H1 (cell line): ENCODE measurements around the gene PVR.

ENCODE experiments used
- CHD2 ChIP-seq: IDR thresholded peaks from 2 replicates; pipeline ENCODE4 v1.6.1; 2012; ENCODE audit warnings: low read length, improper control_type of control experiment
- CTCF ChIP-seq, 3 experiments: IDR thresholded peaks; 1 replicate in 2 of 3; 2 replicates in 1 of 3; pipeline versions ENCODE4 v1.5.1 to v1.6.1; 2011; ENCODE audit warnings: low read length in 3 of 3, mild to moderate bottlenecking in 3 of 3, inconsistent platforms in 2 of 3, low read depth in 1 of 3, moderate library complexity in 1 of 3; ENCODE audit not compliant: insufficient read depth in 1 of 3; ENCODE audit errors: control extremely low read depth in 1 of 3
- EP300 ChIP-seq, 2 experiments: IDR thresholded peaks; 1 replicate in 1 of 2; 2 replicates in 1 of 2; pipeline ENCODE4 v1.6.1; 2011 to 2012; ENCODE audit warnings: low read depth in 2 of 2, low read length in 2 of 2, mild to moderate bottlenecking in 2 of 2, borderline replicate concordance in 1 of 2, inconsistent platforms in 1 of 2, moderate library complexity in 1 of 2
- GABPA ChIP-seq: IDR thresholded peaks from 2 replicates; pipeline ENCODE4 v1.6.1; 2011; ENCODE audit warnings: mild to moderate bottlenecking, low read length, moderate library complexity, borderline replicate concordance; ENCODE audit not compliant: insufficient read depth
- GTF2F1 ChIP-seq: IDR thresholded peaks from 2 replicates; pipeline ENCODE4 v1.6.1; 2012; ENCODE audit warnings: low read depth, low read length, improper control_type of control experiment, borderline replicate concordance
- HDAC2 ChIP-seq, 2 experiments: fragments of 300-600 bp in 1 of 2; sonication (generic) in 1 of 2; IDR thresholded peaks; 2 replicates each; pipeline ENCODE4 v1.6.1; 2011 to 2012; ENCODE audit warnings: low read depth in 2 of 2, low read length in 2 of 2, mild to moderate bottlenecking in 2 of 2, moderate library complexity in 2 of 2, borderline replicate concordance in 1 of 2, inconsistent platforms in 1 of 2
- JUND ChIP-seq: IDR thresholded peaks from 2 replicates; pipeline ENCODE4 v1.6.1; 2011; ENCODE audit warnings: mild to moderate bottlenecking, improper control_type of control experiment, low read length
- POLR2AphosphoS5 ChIP-seq: IDR thresholded peaks from 2 replicates; pipeline ENCODE4 v1.6.1; 2011; ENCODE audit warnings: low read depth, low read length
- RFX5 ChIP-seq: IDR thresholded peaks from 2 replicates; pipeline ENCODE4 v1.6.1; 2011; ENCODE audit warnings: low read depth, low read length, improper control_type of control experiment, borderline replicate concordance
- SP1 ChIP-seq: IDR thresholded peaks from 2 replicates; pipeline ENCODE4 v1.6.1; 2011; ENCODE audit warnings: low read depth, low read length
- TAF1 ChIP-seq: IDR thresholded peaks from 2 replicates; pipeline ENCODE4 v1.6.1; 2011; ENCODE audit warnings: mild to moderate bottlenecking, low read depth, low read length
- TEAD4 ChIP-seq: IDR thresholded peaks from 2 replicates; pipeline ENCODE4 v1.6.1; 2012; ENCODE audit warnings: low read depth, low read length, inconsistent platforms, mixed read lengths
- USF2 ChIP-seq: IDR thresholded peaks from 2 replicates; pipeline ENCODE4 v1.6.1; 2011; ENCODE audit warnings: low read length, improper control_type of control experiment
- YY1 ChIP-seq: IDR thresholded peaks from 2 replicates; pipeline ENCODE4 v1.6.1; 2011; ENCODE audit warnings: low read depth, mild to moderate bottlenecking, low read length

DNA sequence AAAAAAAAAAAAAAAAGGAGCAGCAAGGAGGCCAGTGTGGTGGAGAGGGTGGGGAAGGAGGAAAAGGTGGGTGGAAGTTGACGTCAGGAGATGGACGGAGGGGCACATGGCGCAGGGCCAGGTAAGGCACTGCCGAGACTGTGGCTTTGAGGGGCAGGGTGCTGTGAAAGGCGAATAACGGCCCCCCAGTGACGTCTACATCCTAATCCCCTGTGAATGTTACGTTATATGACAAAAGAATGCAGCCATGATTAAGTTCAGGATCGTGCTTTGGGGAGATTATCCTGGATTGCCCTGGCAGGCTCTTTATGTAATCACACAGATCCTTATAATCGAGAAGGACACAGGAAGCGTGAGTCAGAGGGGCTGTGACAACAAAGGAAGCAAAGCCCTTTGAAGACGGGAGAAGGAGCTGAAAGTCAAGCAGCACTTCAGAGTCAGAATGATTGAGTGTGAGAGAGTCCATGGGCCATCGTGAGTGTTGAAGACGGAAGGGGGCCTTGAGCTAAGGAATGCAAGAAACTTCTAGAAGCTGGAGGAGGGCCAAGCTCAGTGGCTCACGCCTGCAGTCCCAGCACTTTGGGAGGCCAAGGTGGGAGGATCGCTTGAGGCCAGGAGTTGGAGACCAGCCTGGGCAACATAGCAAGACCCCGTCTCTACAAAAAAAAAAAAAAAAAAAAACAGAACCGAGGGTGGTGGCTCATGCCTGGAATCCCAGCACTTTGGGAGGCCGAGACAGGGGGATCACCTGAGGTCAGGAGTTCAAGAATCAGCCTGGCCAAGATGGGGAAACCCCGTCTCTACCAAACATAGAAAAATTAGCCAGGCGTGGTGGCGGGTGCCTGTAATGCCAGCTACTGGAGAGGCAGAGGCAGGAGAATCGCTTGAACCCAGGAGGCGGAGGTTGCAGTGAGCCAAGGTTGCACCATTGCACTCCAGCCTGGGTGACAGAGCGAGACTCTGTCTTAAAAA, 41.5 kb downstream of the PVR start:
- TF ChIP-seq POLR2AphosphoS5 (no peak), USF2 (no peak), YY1 (no peak), TAF1 (no peak), CTCF (IDR thresholded peaks at IDR 0.05; ENCODE audit: control extremely low read depth in 1 of 3, insufficient read depth in 1 of 3, low read depth in 1 of 3, low read length in 3 of 3) (no peak), TEAD4 (no peak), CHD2 (no peak), SP1 (no peak), GABPA (no peak), JUND (no peak), HDAC2 (IDR thresholded peaks at IDR 0.05; ENCODE audit: borderline replicate concordance in 1 of 2, low read depth in 2 of 2, low read length in 2 of 2) (no peak), EP300 (IDR thresholded peaks at IDR 0.05; ENCODE audit: borderline replicate concordance in 1 of 2, low read depth in 2 of 2, low read length in 2 of 2) (no peak), RFX5 (no peak), GTF2F1 (no peak)
